NCI-H748 (cell line): ENCODE data around the gene ZNF638.
"Not testable (repeated sequence)": the region's sequence is repeated elsewhere in the genome, so short reads cannot be mapped to it uniquely, and the experiment has no call there.

Experiments used
- DNase-seq: peaks from one replicate; lab custom pipeline; 2025; ENCODE audit not compliant: unreplicated experiment; lab: John Stamatoyannopoulos, UW

ZNF638 gene

GRCh38 chr2:71331331-71331580, 326 bp upstream of the ZNF638 start:
- not testable (repeated sequence) for DNase-seq

GRCh38 chr2:71332435-71332796, 834 bp downstream of the ZNF638 start:
- no peak for DNase-seq

DNA sequence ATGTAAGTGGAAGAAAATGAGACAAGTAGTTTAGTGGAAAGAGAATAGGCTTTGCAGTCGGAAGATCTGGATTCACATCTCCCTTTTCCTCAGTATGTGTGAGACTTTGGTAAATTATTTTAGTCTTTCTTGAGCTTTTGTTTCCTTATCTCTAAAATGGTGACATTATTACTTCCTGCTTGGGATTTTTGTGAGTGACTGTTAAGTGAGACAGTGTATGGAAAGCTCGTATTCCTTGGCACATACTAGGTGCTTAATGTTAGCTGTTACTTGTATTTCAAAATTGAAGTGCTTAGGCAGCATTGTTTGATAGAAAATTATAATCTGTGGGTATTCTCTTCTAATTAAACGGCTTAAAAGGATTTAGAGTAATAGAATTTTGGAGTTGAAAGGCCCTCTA, 2.0 kb downstream of the ZNF638 start:
- no peak for DNase-seq

- DNase-seq = no peak
These were observed 4.8 kb downstream of the ZNF638 start for GRCh38 chr2:71336384-71336783.

- DNase-seq = no peak
These were observed 5.2 kb downstream of the ZNF638 start for GRCh38 chr2:71336802-71337201.

GRCh38 chr2:71337776-71338175, 6.2 kb downstream of the ZNF638 start:
- DNase-seq = no peak

DNA sequence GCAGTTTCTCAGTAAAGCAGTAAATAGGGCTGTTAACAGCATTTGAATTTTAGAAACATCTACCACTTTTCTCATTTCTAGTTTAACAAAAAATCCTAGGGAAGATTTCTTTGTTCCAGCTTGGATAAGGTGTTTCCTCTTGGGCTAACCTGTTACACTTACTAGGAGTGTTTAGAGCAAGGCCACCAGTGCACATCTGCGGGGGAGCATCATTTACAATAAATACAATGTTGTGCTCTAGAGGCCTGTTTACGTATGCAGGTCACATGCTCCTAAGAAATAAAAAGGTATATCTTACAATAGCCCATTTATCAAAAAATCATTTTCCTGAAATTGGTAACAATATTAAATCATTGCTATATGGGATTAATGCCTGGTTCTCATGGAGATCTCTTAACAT, 8.1 kb downstream of the ZNF638 start:
- no peak for DNase-seq

GRCh38 chr2:71340176-71340575, 8.6 kb downstream of the ZNF638 start:
- DNase-seq = no peak

DNA sequence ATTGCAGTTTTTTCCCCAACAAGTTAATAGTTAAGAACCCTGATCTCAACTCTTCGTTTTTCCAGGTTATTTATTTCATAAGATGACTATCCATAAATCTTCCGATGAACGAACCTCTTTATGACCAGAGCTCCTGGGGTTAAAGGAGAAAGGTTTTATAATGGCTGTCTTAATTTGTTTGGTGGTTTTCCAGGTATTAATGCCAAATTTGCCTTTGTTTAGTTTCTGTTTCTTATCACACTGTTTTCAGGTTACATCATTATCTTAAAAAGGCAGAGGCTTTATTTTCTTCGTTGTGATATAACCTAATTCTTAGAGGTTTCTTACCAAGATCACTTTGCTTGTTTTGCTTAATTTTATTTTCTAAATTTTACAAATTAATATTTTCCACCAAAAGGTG, 10.1 kb downstream of the ZNF638 start:
- DNase-seq = no peak

DNA sequence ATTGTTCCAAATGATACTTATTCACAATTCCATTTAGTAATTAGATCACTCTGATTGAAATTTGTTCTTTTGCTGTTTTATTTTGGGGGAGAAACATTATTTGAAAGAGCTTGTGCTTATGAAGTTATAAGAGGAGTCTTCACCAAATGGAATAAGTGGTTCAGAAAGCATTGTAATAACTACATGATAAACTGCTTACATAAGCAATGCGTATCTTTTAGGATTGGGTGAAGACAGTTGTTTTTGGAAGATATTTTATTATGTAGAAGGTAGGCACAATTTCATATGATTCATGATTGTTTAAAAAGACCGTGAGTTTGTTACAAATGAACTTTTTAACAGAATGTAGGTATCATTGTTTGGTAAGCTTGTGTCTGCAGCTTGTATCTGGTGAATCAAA, 14.5 kb downstream of the ZNF638 start:
- DNase-seq = no peak

DNA sequence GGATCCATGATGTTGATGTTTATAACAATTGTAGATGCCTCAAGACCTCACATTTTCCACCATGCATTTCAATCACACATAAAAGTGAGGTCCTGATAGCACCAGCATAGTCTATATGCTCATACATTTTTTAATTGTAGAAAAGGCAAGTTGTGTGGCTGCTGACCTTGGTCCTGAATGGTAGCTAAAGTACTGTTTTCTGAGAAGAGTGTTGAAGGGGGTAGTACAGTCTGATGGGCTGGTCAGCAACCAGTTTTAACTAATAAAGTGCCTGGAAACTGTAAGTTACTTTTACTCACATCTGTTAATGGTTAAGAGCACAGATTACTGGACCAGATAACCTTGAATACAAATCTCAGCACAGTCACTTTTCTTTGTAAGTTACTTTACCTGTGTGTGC, 15.9 kb downstream of the ZNF638 start:
- DNase-seq = no peak

DNA sequence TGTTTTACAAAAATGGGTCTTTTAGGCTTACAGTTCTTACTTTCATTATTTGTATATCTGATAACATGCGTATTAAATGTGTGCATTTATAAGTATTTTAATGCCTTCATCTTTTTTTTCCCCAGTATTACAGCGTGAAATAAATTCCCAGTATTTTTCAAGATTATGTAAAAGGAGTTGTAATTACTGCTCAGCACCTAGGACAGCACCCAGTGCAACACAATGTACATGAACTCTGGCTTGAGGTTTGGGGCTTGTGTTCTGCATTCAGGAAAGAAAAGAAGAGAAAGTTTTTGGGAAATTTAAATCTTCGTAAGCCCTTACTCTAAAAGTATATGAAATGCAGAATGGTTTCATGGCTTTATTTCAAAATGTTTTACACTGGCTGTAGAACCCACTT, 16.7 kb downstream of the ZNF638 start:
- no peak for DNase-seq

GRCh38 chr2:71353248-71353647, 21.7 kb downstream of the ZNF638 start:
- no peak for DNase-seq

DNA sequence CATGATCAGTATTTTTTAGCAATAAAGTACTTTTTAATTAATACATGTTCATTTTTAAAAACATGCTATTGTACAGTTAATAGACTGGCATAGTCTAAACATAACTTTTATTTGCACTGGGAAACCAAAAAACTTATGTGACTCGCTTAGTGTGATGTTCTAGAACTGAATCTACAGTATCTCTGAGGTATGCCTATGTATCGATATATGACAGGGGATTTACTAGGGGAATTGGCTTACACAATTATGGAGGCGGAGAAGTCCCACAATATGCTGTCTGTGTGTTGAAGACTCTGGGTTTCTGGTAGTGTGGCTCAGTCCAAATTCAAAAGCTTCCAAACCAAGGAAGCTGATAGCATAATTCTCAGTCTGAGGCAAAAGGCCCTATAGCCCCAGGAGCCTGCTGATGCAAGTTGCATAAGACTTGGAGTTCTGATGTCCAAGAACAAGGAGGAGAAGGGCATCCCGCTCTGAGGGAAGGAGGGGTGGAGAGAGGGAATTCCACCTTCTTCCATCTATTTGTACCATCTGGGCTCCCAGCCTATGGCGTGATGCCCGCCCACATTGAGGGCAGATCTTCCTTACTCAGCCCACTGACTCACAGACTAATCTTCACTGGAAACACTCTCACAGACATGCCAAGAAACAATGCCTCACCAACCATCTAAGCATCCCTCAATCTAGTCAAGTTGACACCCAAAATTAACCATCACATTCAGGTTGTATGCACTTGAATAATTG, 27.5 kb downstream of the ZNF638 start:
- DNase-seq = no peak

GRCh38 chr2:71360434-71360975, 28.9 kb downstream of the ZNF638 start:
- no peak for DNase-seq

DNA sequence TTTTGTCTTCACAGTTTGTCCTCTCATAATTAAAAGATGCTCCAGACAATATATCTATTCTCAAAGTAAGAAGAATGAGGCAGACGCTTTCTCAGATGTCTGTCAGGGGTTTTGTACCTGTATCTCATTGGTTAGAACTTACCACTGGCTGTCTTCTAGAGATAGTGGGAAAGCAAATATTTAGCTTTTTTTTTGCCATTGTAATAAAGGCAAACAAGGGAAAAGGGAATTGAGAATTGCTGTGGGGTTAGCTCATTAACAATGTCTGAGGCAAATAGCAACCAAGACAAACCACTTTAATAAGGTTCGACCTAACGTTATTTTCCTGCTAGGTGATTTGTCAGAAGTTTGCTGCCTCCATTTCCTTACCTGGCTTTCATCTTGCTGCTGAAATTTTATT, 30.0 kb downstream of the ZNF638 start:
- no peak for DNase-seq

DNA sequence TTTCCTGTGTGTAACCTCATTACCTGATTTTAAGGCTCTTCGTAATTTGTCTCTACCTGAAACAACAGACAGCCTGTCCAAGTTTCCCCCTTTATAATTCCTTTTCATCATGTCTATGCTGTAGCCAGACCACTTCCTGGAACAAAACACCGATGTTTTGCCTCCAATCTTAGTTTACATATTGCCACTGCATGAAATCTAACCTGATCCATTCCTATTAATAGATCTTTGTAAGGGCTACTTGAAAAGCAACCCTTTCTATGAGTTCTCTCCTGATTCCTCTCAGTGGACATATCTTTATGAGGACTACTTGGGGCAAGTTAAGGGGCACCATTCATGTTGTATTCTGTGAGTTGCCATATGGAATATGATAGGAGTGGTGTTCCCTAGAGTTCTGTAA, 30.9 kb downstream of the ZNF638 start:
- DNase-seq = no peak

- DNase-seq = no peak
These were observed 38.4 kb downstream of the ZNF638 start for GRCh38 chr2:71370015-71370414.

DNA sequence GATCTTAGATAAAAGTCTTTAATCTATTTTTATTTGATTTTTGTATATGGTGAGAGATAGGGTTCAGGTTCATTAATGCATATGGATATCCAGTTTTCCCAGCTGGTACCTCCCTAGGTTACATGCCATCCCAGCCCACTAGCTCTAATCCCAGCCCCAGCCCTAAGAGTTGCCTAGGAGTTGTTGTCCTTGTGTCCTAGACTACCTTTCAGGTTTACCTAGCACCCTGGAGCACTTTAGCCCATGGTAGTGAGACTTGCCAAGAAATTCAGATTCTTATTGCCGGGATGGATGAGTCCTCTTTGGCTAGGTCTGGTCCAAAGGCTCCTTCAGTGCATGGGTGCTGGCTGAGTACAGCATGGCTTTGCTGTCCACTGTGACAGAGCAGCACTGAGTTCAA, 40.5 kb downstream of the ZNF638 start:
- no peak for DNase-seq

DNA sequence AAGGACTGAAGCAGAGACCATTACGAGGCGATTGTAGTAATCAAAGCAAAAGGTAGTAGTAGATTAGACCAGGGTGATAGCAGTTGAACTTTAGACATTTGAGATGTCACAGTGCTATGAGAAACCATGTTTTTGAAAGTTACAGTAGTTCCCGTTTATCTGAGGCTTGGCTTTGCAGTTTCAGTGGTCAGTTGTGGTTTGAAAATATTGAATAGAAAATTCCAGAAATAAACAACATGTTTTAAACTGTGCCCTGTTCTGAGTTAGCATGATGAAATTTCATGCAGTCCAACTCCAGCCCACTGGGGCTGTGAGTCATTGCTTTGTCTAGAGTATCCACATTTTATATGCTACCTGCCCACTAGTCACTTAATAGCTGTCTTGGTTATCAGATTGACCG, 47.5 kb downstream of the ZNF638 start:
- no peak for DNase-seq

- DNase-seq = no peak
These were observed 49.1 kb downstream of the ZNF638 start for GRCh38 chr2:71380665-71381064.

DNA sequence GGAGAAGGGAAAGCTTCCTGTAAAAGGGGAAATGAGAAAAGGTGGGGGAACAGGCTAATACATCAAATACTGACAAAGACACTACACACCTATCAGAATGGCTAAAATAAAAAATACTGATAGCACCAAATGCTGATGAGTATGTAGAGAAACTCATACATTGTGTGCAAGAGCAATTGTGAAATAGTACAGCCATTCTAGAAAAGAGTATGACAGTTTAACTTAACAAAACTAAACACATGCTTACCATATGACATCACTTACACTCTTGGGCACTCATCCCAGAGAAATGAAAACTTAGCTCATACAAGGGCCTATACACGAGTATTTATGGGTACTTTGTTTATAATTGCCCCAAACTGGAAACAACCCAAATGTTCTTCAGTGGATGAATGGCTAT, 53.4 kb downstream of the ZNF638 start:
- no peak for DNase-seq

DNA sequence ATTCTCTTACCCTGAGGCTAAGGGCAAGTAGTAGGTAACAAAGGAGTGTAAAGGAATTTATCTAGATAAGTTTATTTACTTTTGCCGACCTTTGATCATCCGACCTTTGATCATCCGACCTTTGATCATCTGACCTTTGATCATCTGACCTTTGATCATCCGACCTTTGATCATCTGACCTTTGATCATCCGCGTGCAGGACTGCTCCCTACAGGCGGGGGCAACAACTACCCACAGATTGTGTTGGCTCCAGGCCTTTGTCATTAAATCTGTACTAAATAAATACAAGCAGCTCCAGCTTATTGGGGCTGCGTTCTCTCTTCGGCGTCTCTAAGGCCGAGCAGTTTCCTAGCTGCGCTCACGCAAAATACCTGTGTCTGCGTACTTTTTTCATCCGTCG, 56.6 kb downstream of the ZNF638 start:
- DNase-seq = no peak
